ENCODE data around the gene GDPD3.

Gene GDPD3

DNA sequence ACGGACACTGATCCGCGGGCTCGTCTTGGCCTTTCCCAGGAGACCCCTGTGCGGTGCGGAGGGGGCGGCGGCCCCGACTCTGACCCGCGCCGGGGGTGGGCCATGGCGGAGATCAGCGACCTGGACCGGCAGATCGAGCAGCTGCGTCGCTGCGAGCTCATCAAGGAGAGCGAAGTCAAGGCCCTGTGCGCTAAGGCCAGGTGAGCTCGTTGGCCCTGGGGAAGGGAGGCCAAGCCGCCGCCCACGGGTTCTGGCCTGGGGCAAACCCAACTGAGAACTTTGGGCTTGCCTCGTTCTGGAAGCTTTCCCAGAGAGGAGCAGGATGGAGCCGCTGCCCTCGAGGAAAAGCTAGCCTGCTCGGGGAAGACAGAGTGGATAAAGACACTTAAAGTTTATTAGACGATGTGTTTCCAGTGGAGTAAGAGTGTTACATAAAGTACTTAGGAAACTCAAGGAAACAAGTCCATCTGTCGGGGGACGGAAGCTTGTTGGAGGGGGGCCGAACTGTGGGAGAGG is 37.0 kb downstream of the GDPD3 start:
- ATAC-seq: peak; percentile 20
- TF ChIP-seq ZNF565 (CRISPR knock-in tag; conservative IDR thresholded peaks at IDR 0.05; ENCODE audit: low read depth) (no peak), GLIS3 (CRISPR knock-in tag; IDR thresholded peaks at IDR 0.05) (no peak), TOX (CRISPR knock-in tag; IDR thresholded peaks at IDR 0.05; ENCODE audit: borderline replicate concordance) (no peak), ZFP30 (CRISPR knock-in tag; IDR thresholded peaks at IDR 0.05) (no peak), TCF4 (CRISPR knock-in tag; IDR thresholded peaks at IDR 0.05; ENCODE audit: borderline replicate concordance) (no peak), BACH2 (CRISPR knock-in tag; IDR thresholded peaks at IDR 0.05; ENCODE audit: borderline replicate concordance) (no peak), ZFP3 (CRISPR knock-in tag; IDR thresholded peaks at IDR 0.05) (no peak), OSR1 (CRISPR knock-in tag; IDR thresholded peaks at IDR 0.05) (no peak), ESRRG (CRISPR knock-in tag; IDR thresholded peaks at IDR 0.05) (no peak), ARNTL (CRISPR knock-in tag; IDR thresholded peaks at IDR 0.05; ENCODE audit: borderline replicate concordance, low read depth) (no peak), ISL1 (CRISPR knock-in tag; IDR thresholded peaks at IDR 0.05) (no peak)
- TF ChIP-seq, protein P1, sequence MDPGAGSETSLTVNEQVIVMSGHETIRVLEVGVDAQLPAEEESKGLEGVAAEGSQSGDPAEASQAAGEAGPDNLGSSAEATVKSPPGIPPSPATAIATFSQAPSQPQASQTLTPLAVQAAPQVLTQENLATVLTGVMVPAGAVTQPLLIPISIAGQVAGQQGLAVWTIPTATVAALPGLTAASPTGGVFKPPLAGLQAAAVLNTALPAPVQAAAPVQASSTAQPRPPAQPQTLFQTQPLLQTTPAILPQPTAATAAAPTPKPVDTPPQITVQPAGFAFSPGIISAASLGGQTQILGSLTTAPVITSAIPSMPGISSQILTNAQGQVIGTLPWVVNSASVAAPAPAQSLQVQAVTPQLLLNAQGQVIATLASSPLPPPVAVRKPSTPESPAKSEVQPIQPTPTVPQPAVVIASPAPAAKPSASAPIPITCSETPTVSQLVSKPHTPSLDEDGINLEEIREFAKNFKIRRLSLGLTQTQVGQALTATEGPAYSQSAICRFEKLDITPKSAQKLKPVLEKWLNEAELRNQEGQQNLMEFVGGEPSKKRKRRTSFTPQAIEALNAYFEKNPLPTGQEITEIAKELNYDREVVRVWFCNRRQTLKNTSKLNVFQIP (CRISPR knock-in tag; IDR thresholded peaks at IDR 0.05; ENCODE audit: borderline replicate concordance, low read depth): no peak
- TF ChIP-seq, protein P2, sequence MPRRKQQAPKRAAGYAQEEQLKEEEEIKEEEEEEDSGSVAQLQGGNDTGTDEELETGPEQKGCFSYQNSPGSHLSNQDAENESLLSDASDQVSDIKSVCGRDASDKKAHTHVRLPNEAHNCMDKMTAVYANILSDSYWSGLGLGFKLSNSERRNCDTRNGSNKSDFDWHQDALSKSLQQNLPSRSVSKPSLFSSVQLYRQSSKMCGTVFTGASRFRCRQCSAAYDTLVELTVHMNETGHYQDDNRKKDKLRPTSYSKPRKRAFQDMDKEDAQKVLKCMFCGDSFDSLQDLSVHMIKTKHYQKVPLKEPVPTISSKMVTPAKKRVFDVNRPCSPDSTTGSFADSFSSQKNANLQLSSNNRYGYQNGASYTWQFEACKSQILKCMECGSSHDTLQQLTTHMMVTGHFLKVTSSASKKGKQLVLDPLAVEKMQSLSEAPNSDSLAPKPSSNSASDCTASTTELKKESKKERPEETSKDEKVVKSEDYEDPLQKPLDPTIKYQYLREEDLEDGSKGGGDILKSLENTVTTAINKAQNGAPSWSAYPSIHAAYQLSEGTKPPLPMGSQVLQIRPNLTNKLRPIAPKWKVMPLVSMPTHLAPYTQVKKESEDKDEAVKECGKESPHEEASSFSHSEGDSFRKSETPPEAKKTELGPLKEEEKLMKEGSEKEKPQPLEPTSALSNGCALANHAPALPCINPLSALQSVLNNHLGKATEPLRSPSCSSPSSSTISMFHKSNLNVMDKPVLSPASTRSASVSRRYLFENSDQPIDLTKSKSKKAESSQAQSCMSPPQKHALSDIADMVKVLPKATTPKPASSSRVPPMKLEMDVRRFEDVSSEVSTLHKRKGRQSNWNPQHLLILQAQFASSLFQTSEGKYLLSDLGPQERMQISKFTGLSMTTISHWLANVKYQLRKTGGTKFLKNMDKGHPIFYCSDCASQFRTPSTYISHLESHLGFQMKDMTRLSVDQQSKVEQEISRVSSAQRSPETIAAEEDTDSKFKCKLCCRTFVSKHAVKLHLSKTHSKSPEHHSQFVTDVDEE (CRISPR knock-in tag; IDR thresholded peaks at IDR 0.05): no peak

DNA sequence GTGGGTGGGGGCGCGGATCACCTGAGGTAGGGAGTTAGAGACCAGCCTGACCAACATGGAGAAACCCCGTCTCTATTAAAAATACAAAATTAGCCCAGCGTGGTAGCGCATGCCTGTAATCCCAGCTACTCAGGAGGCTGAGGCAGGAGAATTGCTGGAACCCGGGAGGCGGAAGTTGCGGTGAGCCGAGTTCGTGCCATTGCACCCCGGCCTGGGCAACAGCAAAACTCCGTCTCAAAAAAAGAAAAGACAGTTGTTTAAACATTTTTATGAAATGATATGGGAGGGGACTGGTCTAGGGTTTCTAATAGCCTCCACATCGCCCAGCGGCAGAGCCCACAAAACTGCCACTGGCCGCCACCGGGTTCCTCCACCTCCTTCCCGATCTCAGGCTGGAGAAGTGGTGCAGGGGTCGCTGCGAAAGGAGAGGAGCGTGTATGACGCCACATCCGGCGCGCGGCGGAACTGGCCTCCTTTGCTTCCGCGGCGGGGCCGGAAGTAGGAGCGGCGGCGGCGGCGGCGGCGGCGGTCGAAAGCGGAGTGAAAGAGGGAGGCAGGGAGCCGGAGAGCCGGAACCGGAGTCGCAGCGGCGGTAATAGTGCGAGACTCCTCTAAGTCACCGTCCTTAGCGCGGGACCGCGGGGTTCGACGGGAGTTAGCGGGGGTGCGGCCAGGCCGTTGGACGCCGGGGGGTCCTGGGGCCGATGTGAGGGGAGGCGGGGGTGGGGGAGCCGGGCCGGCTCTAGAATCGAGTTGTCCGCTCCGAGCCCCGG is 37.6 kb downstream of the GDPD3 start, which contains the start of gene PPP4C:
TSS of gene PPP4C (plus strand) at position 492 of the 773 bp plus-strand sequence. CDS start 384 bp downstream, outside the sequence.
- TF ChIP-seq, protein P3, sequence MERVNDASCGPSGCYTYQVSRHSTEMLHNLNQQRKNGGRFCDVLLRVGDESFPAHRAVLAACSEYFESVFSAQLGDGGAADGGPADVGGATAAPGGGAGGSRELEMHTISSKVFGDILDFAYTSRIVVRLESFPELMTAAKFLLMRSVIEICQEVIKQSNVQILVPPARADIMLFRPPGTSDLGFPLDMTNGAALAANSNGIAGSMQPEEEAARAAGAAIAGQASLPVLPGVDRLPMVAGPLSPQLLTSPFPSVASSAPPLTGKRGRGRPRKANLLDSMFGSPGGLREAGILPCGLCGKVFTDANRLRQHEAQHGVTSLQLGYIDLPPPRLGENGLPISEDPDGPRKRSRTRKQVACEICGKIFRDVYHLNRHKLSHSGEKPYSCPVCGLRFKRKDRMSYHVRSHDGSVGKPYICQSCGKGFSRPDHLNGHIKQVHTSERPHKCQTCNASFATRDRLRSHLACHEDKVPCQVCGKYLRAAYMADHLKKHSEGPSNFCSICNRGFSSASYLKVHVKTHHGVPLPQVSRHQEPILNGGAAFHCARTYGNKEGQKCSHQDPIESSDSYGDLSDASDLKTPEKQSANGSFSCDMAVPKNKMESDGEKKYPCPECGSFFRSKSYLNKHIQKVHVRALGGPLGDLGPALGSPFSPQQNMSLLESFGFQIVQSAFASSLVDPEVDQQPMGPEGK (CRISPR knock-in tag; IDR thresholded peaks at IDR 0.05; ENCODE audit: borderline replicate concordance): no peak
- TF ChIP-seq RARB (CRISPR knock-in tag; IDR thresholded peaks at IDR 0.05): no peak; the same call in 1 of the 2 replicates
- no peak for TF ChIP-seq PPARA (CRISPR knock-in tag; IDR thresholded peaks at IDR 0.05; ENCODE audit: borderline replicate concordance)
- TF ChIP-seq ZNF565 (CRISPR knock-in tag; conservative IDR thresholded peaks at IDR 0.05; ENCODE audit: low read depth): no peak
- no peak for TF ChIP-seq ZNF70 (CRISPR knock-in tag; IDR thresholded peaks at IDR 0.05)
- TF ChIP-seq, protein P4, sequence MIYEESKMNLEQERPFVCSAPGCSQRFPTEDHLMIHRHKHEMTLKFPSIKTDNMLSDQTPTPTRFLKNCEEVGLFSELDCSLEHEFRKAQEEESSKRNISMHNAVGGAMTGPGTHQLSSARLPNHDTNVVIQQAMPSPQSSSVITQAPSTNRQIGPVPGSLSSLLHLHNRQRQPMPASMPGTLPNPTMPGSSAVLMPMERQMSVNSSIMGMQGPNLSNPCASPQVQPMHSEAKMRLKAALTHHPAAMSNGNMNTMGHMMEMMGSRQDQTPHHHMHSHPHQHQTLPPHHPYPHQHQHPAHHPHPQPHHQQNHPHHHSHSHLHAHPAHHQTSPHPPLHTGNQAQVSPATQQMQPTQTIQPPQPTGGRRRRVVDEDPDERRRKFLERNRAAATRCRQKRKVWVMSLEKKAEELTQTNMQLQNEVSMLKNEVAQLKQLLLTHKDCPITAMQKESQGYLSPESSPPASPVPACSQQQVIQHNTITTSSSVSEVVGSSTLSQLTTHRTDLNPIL (CRISPR knock-in tag; IDR thresholded peaks at IDR 0.05; ENCODE audit: low read depth): 0 out of 2 replicates have a peak, but pooled peaks have one; percentile 35
- TF ChIP-seq, protein P2 (CRISPR knock-in tag; IDR thresholded peaks at IDR 0.05): no peak
- peak; percentile 67; the same call in 1 of the 2 replicates for TF ChIP-seq GLIS3 (CRISPR knock-in tag; IDR thresholded peaks at IDR 0.05)
- TF ChIP-seq OSR1 (CRISPR knock-in tag; IDR thresholded peaks at IDR 0.05): no peak
- TF ChIP-seq ZFP30 (CRISPR knock-in tag; IDR thresholded peaks at IDR 0.05): no peak
- ATAC-seq: peak; percentile 94

Data from SK-N-SH treated with all-trans-retinoic acid at 6 μM for 48 hours (cell line).